GM12891 (cell line): ENCODE data around the gene PREX1.

Experiments used
- POLR2A ChIP-seq: IDR thresholded peaks from 2 replicates; pipeline ENCODE4 v1.6.1; 2011; ENCODE audit warnings: low read depth, low read length, control low read depth
- POLR2AphosphoS5 ChIP-seq: IDR thresholded peaks from 2 replicates; pipeline ENCODE4 v1.6.1; 2011; ENCODE audit warnings: low read depth, low read length, control low read depth
- POU2F2 ChIP-seq: IDR thresholded peaks from 2 replicates; pipeline ENCODE4 v1.6.1; 2011; ENCODE audit warnings: low read depth, mild to moderate bottlenecking, control low read depth, low read length, moderate library complexity
- SPI1 ChIP-seq: IDR thresholded peaks from 2 replicates; pipeline ENCODE4 v1.6.1; 2011; ENCODE audit warnings: low read depth, low read length, control low read depth
- TAF1 ChIP-seq: IDR thresholded peaks from 2 replicates; pipeline ENCODE4 v1.6.1; 2011; ENCODE audit warnings: low read depth, low read length, control low read depth

GRCh38 chr20:48828734-48829460 lies 1.1 kb upstream of the PREX1 start:
- no peak for TF ChIP-seq POLR2A
- TF ChIP-seq TAF1: no peak
- no peak for TF ChIP-seq SPI1
- TF ChIP-seq POLR2AphosphoS5: no peak
- no peak for TF ChIP-seq POU2F2
